Stimulated activated CD8-positive, alpha-beta memory T cell treated with anti-CD3 and anti-CD28 coated beads, Interleukin-12 subunit alpha, Interleukin-12 subunit beta, amount 100 ng/mL, for 1 hour (primary cell): Measurements from ENCODE around the gene TTC3.

Experiments used
- DNase-seq: peaks from one replicate; pipeline ENCODE4 v3.0.0-alpha.2; 2020; ENCODE audit warnings: low read depth

TTC3 gene

DNA sequence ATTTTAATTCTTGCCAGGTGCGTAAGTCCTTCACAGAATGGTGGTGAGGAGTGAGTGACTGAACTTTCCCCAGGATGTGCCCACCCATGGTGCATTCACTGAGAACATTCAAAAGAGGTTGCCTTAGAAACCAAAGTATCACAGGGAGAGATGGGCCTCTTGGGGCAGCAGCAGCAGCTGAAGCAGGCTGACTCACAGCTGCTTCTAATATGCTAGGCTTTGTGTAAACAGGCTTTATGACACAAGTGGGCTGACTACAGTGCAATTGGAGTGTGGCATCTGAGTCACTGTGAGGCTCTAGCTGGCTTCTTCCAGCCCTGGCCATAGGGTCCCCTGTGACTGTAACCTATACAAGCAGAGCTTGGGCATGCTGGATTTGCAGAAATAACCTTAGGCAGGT lies 12.8 kb upstream of the TTC3 start:
- no peak for DNase-seq

GRCh38 chr21:37061926-37062592 lies 11.0 kb upstream of the TTC3 start:
- no peak for DNase-seq

DNA sequence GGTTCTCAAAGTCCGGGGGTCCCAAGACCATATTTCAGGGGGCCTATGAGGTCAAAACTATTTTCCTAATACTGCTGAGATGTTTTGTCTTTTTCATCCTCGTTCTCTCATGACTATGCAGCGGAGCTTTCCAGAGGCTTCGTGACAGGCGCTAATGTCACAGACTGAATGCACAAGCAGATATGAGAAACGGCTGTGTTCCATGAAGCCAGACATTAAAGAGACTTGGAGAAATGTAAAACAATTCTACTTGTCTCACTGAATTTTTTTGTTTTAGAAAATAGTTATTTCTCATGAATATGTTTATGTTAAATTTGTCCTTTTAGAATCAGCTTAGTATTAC lies 10.5 kb upstream of the TTC3 start:
- DNase-seq, result no peak

DNA sequence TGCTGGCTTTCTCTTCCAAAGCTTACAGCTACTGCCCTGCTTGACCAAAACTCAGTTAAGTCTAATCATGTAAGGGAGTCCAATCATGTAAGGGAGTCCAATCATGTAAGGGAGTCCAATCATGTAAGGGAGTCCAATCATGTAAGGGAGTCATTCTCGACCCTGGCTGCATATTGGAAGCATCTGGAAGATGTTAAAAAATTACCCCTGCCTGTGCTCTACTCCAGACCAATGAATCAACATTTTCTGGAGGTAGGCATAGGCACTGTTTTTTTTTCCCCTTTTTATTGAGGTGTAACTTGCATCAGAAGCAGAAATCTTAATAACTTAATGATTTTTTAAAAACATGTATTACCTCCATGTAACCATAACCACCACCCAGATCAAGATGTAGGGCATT lies 9.6 kb upstream of the TTC3 start:
- DNase-seq, result no peak

DNA sequence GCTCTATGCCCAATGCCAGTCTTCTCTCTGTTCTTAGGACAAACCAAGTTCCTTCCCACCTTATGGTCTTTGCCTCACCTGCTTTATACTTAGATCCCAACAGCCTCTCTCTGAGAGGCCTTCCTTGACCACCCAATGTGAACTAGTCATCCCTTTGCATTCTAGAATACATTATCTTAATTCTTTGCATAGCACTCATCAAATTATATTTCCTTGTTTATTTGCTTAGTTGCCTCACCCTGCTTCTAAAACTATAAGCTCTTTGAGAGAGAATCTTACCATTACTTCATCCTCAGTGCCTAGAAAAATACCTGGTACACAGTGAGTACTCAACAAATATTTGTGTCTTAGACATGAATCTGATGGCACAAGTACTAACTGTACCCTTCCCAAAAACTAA lies 8.2 kb upstream of the TTC3 start:
- DNase-seq, result no peak

- DNase-seq, result no peak
Observed at GRCh38 chr21:37065561-37066177, 7.4 kb upstream of the TTC3 start.

GRCh38 chr21:37071561-37072273 lies 1.3 kb upstream of the TTC3 start:
- DNase-seq, result no peak

GRCh38 chr21:37072274-37072987 lies 623 bp upstream of the TTC3 start:
- DNase-seq, result peak; percentile 45

- DNase-seq, result no peak
Observed at GRCh38 chr21:37073417-37074196, 553 bp downstream of the TTC3 start.

GRCh38 chr21:37074197-37074510 lies 1.1 kb downstream of the TTC3 start:
- DNase-seq, result no peak

GRCh38 chr21:37074546-37074945 lies 1.5 kb downstream of the TTC3 start:
- DNase-seq, result no peak

GRCh38 chr21:37075214-37075770 lies 2.2 kb downstream of the TTC3 start:
- no peak for DNase-seq

GRCh38 chr21:37076087-37076850 lies 3.2 kb downstream of the TTC3 start:
- DNase-seq, result no peak

- DNase-seq, result no peak
Observed at GRCh38 chr21:37077403-37077802, 4.3 kb downstream of the TTC3 start.

DNA sequence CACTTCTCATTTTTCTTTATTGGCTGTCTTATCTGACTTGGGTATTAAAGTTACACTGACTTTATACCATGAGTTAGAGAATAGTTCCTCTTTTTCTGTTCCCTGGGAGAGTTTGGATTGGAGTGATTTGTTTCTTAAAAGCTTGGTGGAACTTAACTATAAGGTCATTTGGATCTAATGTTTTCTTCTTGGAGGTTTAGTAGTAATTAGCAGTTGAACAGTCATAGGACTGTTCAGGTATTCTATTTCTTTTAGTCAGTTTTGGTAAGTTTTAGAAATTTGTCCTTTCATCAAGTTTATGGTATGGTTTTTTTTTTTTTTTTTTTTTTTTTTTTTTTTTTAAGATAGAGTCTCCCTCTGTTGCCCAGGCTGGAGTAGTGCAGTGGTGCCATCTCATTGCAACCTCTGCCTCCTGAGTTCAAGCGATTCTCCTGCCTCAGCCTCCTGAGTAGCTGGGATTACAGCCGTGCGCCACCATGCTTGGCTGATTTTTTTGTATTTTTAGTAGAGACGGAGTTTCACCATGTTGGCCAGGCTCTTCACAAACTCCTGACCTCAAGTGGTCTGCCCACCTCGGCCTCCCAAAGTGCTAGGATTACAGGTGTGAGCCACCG lies 6.3 kb downstream of the TTC3 start:
- no peak for DNase-seq

DNA sequence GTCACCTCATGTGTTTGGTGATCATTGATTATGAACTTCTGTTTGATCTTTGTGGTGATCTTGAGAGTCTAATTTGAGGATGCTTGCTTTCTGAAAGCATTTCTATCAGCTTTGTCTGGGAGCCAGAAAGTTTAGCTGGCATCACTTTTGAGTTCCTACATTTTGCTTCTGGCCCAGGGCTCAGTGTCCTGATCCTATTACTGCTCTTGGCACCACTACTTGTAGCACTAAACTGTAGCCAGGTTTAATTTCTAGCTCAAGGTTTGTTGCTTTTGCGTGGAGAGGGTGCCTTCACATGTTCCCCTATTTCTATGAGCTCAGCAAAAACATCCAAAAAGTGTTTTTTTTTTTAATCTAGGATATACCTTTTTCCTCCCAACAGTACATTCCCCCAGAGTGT lies 9.3 kb downstream of the TTC3 start:
- DNase-seq, result no peak

DNA sequence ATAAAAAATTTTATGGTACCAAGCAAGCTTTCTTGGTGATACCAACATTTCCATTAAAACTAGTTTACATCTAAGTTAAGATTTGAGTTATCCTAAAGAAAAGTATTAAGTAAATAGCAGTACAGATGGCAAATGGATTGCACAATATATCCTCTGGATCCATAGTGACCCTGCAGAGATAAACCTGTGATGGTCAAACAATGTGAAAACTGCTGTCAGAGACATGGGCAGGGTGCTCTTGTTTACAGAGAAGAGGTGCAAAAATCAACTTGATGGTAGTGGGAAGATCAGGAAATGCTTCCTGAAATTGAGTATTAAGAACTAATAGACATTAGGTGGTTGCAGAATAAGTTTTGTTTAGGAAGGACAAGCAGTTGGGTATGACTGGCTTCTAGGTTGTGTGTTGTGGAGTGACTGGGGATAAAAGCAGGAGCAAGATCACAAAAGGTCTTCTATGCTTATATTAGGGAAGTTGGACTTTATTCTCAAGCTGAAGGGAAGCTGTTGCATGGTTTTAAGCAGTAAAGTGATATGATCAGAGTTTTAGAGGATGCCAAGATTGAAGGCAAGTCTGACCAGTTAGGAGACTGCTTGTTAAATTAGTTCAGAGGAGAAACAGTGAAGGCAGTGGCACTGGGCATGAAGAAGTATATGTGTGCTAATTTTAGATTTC lies 9.9 kb downstream of the TTC3 start:
- no peak for DNase-seq

DNA sequence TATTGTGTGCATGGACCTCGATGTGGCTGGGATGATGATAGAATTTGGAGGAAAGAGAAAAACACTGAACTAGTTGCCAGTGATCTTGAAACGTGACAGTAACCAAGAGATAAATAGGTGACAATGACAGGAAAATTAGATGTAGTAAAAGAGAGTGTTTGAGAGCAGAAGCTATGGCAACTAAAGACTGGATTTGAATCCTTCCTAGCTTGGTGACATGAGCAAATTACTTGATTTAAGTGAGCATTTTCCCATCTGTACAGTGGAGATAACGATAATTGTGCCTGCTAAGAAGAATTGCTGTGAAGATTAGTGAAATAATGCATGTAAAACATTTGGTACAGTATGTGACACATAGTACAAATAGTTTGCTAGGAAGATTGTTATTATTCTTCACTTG lies 12.7 kb downstream of the TTC3 start:
- DNase-seq, result no peak

DNA sequence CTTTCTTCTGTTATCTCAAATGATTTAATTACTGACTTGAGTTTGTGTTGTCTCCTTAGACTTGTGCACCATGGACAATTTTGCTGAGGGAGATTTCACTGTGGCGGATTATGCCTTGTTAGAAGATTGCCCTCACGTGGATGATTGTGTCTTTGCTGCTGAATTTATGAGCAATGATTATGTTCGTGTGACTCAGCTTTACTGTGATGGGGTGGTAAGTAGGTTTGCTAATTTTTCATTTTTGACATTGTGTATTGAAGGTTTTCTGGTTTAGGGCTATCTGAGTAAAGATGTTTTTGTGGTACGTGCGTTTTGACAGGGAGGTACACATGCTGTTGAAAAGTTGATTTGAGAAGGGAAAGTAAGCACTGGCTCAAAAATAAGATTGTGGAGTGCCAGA lies 14.1 kb downstream of the TTC3 start:
- no peak for DNase-seq

- DNase-seq, result no peak
Observed at GRCh38 chr21:37088186-37088735, 15.2 kb downstream of the TTC3 start.
